Stimulated activated CD8-positive, alpha-beta memory T cell treated with anti-CD3 and anti-CD28 coated beads, Interleukin-12 subunit alpha, Interleukin-12 subunit beta, amount 100 ng/mL, for 1 hour (primary cell): ENCODE measurements around the gene SLC4A4.

Experiments
- DNase-seq: peaks from one replicate; pipeline ENCODE4 v3.0.0-alpha.2; 2020; ENCODE audit warnings: low read depth

The SLC4A4 gene

GRCh38 chr4:71540749-71541269 lies 202.0 kb downstream of the SLC4A4 start:
- DNase-seq: no peak

- DNase-seq: no peak
Observed at GRCh38 chr4:71541541-71541940, 202.7 kb downstream of the SLC4A4 start.

GRCh38 chr4:71545168-71545567 lies 206.3 kb downstream of the SLC4A4 start:
- no peak for DNase-seq

GRCh38 chr4:71549516-71550160 lies 210.8 kb downstream of the SLC4A4 start:
- no peak for DNase-seq

- no peak for DNase-seq
Observed at GRCh38 chr4:71550220-71551165, 211.7 kb downstream of the SLC4A4 start.

- no peak for DNase-seq
Observed at GRCh38 chr4:71553605-71554004, 214.8 kb downstream of the SLC4A4 start.

- no peak for DNase-seq
Observed at GRCh38 chr4:71554025-71554424, 215.2 kb downstream of the SLC4A4 start.

- no peak for DNase-seq
Observed at GRCh38 chr4:71558248-71558647, 219.4 kb downstream of the SLC4A4 start.

- no peak for DNase-seq
Observed at GRCh38 chr4:71559957-71560571, 221.2 kb downstream of the SLC4A4 start.

- DNase-seq: no peak
Observed at GRCh38 chr4:71564775-71565174, 226.0 kb downstream of the SLC4A4 start.

- DNase-seq: no peak
Observed at GRCh38 chr4:71566856-71567255, 228.0 kb downstream of the SLC4A4 start.

GRCh38 chr4:71568131-71568530 lies 229.3 kb downstream of the SLC4A4 start:
- no peak for DNase-seq

GRCh38 chr4:71570492-71570891 lies 231.7 kb downstream of the SLC4A4 start:
- no peak for DNase-seq

- no peak for DNase-seq
Observed at GRCh38 chr4:71571346-71571745, 232.5 kb downstream of the SLC4A4 start.

GRCh38 chr4:71583971-71584370 lies 245.2 kb downstream of the SLC4A4 start:
- no peak for DNase-seq

- DNase-seq: no peak
Observed at GRCh38 chr4:71584585-71584984, 245.8 kb downstream of the SLC4A4 start.

GRCh38 chr4:71586087-71586763 lies 247.4 kb downstream of the SLC4A4 start:
- no peak for DNase-seq

GRCh38 chr4:71587995-71588394 lies 249.2 kb downstream of the SLC4A4 start:
- no peak for DNase-seq

- DNase-seq: no peak
Observed at GRCh38 chr4:71592793-71593192, 254.0 kb downstream of the SLC4A4 start.

- no peak for DNase-seq
Observed at GRCh38 chr4:71593311-71593710, 254.5 kb downstream of the SLC4A4 start.

GRCh38 chr4:71595576-71596108 lies 256.8 kb downstream of the SLC4A4 start:
- no peak for DNase-seq

- no peak for DNase-seq
Observed at GRCh38 chr4:71599578-71599977, 260.8 kb downstream of the SLC4A4 start.
